Astrocyte (in vitro differentiated cells and primary cell): ENCODE results near the gene CCDC57. TPM values are rescaled to one million over a fixed set of nuclear protein-coding genes. Genes with fewer than 3 reads are reported as not detected.

ENCODE experiments used
- DNase-seq: peaks from one replicate; pipeline ENCODE4 v3.0.0-alpha.2; 2010; ENCODE audit warnings: low read depth
- FAIRE-seq: peaks from 2 replicates; lab custom pipeline; 2011; peaks lifted over from hg19 to GRCh38; lab: Jason Lieb, UNC
- H2AFZ ChIP-seq: 2 replicates; pipeline ENCODE4 v1.6.0; 2012; ENCODE audit warnings: low read depth, low read length, inconsistent platforms
- H3K27ac ChIP-seq: 2 replicates; pipeline ENCODE4 v1.5.1; 2011; ENCODE audit warnings: low read depth, low read length, inconsistent platforms
- H3K27me3 ChIP-seq: 2 replicates; pipeline ENCODE4 v1.6.0; 2011; ENCODE audit warnings: low read length, inconsistent platforms; ENCODE audit not compliant: insufficient read depth
- H3K36me3 ChIP-seq: 2 replicates; pipeline ENCODE4 v1.5.1; 2011; ENCODE audit warnings: low read length, inconsistent platforms; ENCODE audit not compliant: insufficient read depth
- H3K4me1 ChIP-seq: 2 replicates; pipeline ENCODE4 v1.5.1; 2011; ENCODE audit warnings: low read length, inconsistent platforms; ENCODE audit not compliant: insufficient read depth
- H3K4me2 ChIP-seq: 2 replicates; pipeline ENCODE4 v1.6.0; 2012; ENCODE audit warnings: low read length, inconsistent platforms
- H3K4me3 ChIP-seq: 2 replicates; pipeline ENCODE4 v1.5.1; 2011; ENCODE audit warnings: low read depth, mild to moderate bottlenecking, low read length, inconsistent platforms; ENCODE audit not compliant: insufficient read depth
- H3K79me2 ChIP-seq: 2 replicates; pipeline ENCODE4 v1.6.0; 2012; ENCODE audit warnings: mild to moderate bottlenecking, low read length, inconsistent platforms; ENCODE audit not compliant: insufficient read depth
- H3K9ac ChIP-seq: 2 replicates; pipeline ENCODE4 v1.6.0; 2012; ENCODE audit warnings: mild to moderate bottlenecking, low read length, inconsistent platforms
- H3K9me3 ChIP-seq: 2 replicates; pipeline ENCODE4 v1.5.1; 2012; ENCODE audit warnings: low read depth, mild to moderate bottlenecking, low read length, inconsistent platforms; ENCODE audit not compliant: insufficient read depth
- H4K20me1 ChIP-seq: 2 replicates; pipeline ENCODE4 v1.6.0; 2012; ENCODE audit warnings: low read length, inconsistent platforms; ENCODE audit not compliant: insufficient read depth
- H3K27ac Mint-ChIP-seq: one replicate; pipeline ENCODE4 v1.8.0; 2021; ENCODE audit warnings: mild to moderate bottlenecking, mixed read lengths; ENCODE audit not compliant: unreplicated experiment
- H3K27me3 Mint-ChIP-seq: one replicate; pipeline ENCODE4 v1.8.0; 2021; ENCODE audit warnings: low read depth, mixed read lengths; ENCODE audit not compliant: unreplicated experiment
- H3K36me3 Mint-ChIP-seq: one replicate; pipeline ENCODE4 v1.8.0; 2021; ENCODE audit warnings: low read depth, mixed read lengths; ENCODE audit not compliant: unreplicated experiment
- H3K4me1 Mint-ChIP-seq: one replicate; pipeline ENCODE4 v1.8.0; 2021; ENCODE audit warnings: low read depth, mixed read lengths; ENCODE audit not compliant: unreplicated experiment
- H3K4me3 Mint-ChIP-seq: one replicate; pipeline ENCODE4 v1.8.0; 2021; ENCODE audit warnings: mild to moderate bottlenecking, moderate library complexity, mixed read lengths; ENCODE audit not compliant: unreplicated experiment
- H3K9me3 Mint-ChIP-seq: one replicate; pipeline ENCODE4 v1.8.0; 2021; ENCODE audit warnings: mild to moderate bottlenecking, mixed read lengths; ENCODE audit not compliant: unreplicated experiment
- EZH2 ChIP-seq: IDR thresholded peaks from 2 replicates; pipeline ENCODE4 v1.6.1; 2012; ENCODE audit warnings: mild to moderate bottlenecking, low read length, inconsistent platforms; ENCODE audit not compliant: insufficient read depth
- total RNA-seq: library from RNA; stranded (reverse); gene quantifications from 2 replicates; pipeline ENCODE4 v1.2.1, GENCODE V29; 2021
- TF ChIP-seq, protein P1 (sequence below): IDR thresholded peaks from 2 replicates; pipeline ENCODE4 v1.5.1; 2011; ENCODE audit warnings: low read depth, mild to moderate bottlenecking, inconsistent platforms, low read length, moderate library complexity; ENCODE audit not compliant: insufficient read depth

The CCDC57 gene
- total RNA-seq, 1 donor from 2014 or later, result 20.4 TPM

DNA sequence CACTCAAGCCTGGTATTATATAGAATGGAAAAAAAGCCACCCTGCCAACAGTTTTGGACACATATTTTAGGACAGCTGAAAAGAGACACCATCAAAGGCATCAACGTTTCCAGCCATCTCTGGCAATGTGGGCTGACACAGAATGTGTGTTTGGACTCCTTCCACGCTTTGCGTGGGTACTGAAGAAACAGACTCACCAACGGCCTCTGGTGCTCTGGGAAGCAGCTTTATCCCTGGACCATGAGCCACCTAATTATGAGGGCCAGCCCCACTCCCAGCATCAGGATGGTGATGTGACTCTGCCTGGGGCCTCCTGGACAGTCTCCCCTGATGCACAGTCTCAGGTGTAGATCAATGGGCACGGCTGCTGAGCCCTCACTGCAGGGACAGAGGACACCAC lies 27.9 kb downstream of the CCDC57 start:
- Histone ChIP-seq H4K20me1 (peaks cover 8% of the 10 kb centered on the region), H3K4me2 (no peak overlapping the region), H3K36me3 (peaks cover 13% of the 10 kb centered on the region), H3K4me3 (no peak overlapping the region), H3K9me3 (no peaks in the 10 kb centered on the region), H3K9ac (no peak overlapping the region), H3K4me1 (no peaks in the 10 kb centered on the region), H2AFZ (no peak overlapping the region), H3K27ac (no peak overlapping the region), H3K27me3 (no peaks in the 10 kb centered on the region), H3K79me2 (no peaks in the 10 kb centered on the region)
- Mint-ChIP-seq H3K9me3 (no peaks in the 10 kb centered on the region), H3K27ac (no peak overlapping the region), H3K4me1 (no peaks in the 10 kb centered on the region), H3K4me3 (no peak overlapping the region), H3K27me3 (no peaks in the 10 kb centered on the region), H3K36me3 (peaks cover 25% of the 10 kb centered on the region)
- DNase-seq (no peak), FAIRE-seq (no peak)
- TF ChIP-seq, protein P1, sequence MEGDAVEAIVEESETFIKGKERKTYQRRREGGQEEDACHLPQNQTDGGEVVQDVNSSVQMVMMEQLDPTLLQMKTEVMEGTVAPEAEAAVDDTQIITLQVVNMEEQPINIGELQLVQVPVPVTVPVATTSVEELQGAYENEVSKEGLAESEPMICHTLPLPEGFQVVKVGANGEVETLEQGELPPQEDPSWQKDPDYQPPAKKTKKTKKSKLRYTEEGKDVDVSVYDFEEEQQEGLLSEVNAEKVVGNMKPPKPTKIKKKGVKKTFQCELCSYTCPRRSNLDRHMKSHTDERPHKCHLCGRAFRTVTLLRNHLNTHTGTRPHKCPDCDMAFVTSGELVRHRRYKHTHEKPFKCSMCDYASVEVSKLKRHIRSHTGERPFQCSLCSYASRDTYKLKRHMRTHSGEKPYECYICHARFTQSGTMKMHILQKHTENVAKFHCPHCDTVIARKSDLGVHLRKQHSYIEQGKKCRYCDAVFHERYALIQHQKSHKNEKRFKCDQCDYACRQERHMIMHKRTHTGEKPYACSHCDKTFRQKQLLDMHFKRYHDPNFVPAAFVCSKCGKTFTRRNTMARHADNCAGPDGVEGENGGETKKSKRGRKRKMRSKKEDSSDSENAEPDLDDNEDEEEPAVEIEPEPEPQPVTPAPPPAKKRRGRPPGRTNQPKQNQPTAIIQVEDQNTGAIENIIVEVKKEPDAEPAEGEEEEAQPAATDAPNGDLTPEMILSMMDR, result no peak
- no peak for TF ChIP-seq EZH2

DNA sequence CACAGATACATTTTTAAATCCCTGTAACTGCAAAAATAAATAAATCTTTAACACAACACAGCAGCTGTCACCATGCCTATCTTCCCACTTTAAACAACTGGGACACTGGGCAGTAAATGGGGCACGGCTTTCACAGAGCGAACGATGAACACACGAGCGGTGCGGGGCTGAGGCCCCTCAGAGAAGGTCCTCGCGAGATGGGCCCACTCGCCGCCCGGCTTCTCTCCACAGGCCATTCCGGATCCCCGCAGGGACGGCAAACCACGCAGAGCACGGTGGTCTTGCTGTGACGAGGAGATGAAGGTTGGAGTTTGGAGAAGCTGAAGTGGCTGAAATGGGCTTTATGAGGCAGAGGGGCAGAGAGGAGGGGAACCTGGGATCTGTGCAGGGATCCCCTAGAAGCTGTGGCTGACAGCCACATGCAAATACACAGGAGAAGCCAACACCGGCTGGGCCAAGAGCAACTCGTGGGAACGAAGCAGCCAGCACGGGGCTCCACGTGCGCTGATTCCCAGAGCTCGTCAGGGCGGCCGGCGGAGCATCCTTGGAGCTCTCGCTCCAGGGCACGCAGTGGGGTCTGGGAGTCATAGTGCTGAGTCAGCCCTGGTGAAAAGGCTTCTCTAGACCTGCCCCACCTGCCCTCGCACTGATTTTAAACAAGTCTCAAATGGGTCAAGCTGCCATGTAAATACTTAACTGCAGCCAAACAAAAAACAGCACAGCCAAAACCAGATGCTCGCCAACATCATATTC lies 31.7 kb downstream of the CCDC57 start:
- Histone ChIP-seq H3K4me2 (no peak overlapping the region), H4K20me1 (peaks cover 8% of the 10 kb centered on the region), H3K27me3 (no peaks in the 10 kb centered on the region), H3K79me2 (no peaks in the 10 kb centered on the region), H2AFZ (no peak overlapping the region), H3K4me3 (no peak overlapping the region), H3K9me3 (no peaks in the 10 kb centered on the region), H3K36me3 (peaks cover 13% of the 10 kb centered on the region), H3K4me1 (no peaks in the 10 kb centered on the region), H3K9ac (no peak overlapping the region), H3K27ac (no peak overlapping the region)
- no peak overlapping the region for H3K4me3 Mint-ChIP-seq
- DNase-seq (no peak), FAIRE-seq (no peak)
- H3K27me3 Mint-ChIP-seq, result peaks cover 13% of the 10 kb centered on the region
- TF ChIP-seq, protein P1, result no peak
- H3K9me3 Mint-ChIP-seq, result no peaks in the 10 kb centered on the region
- peaks cover 23% of the 10 kb centered on the region for H3K36me3 Mint-ChIP-seq
- H3K4me1 Mint-ChIP-seq, result no peaks in the 10 kb centered on the region
- H3K27ac Mint-ChIP-seq, result no peak overlapping the region

DNA sequence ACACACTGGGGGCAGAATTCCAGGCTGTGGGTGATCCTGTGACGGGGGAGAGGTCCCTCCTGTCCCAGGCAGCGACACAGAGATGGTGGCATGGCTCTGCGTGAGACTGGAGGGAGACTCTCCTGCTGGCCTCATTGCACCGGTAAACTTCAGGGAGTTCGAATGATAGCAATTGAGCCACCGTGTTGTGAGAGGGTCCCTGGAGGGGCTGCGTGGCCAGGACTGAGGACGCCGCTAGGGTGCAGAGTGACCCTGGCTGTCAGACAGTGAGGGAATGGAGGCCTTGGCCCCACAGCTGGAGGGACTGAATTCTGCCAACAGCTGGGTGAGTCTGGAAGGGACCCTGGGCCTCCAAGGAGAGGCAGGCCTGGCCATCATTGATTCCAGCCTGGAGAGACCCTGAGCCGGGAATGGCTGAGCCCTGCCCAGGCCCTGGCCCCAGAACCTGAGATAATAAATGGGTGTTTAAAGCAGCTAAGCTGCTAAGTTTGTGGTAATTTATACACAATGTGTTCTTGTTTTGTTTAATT lies 32.6 kb downstream of the CCDC57 start:
- Mint-ChIP-seq H3K4me1 (no peaks in the 10 kb centered on the region), H3K36me3 (peaks cover 27% of the 10 kb centered on the region), H3K27ac (peak overlapping the region; percentile 62), H3K9me3 (no peaks in the 10 kb centered on the region), H3K27me3 (peaks cover 21% of the 10 kb centered on the region), H3K4me3 (no peak overlapping the region)
- no peak for DNase-seq
- Histone ChIP-seq H3K4me3 (no peak overlapping the region), H4K20me1 (peaks cover 8% of the 10 kb centered on the region), H3K9ac (no peak overlapping the region), H3K4me1 (no peaks in the 10 kb centered on the region), H3K4me2 (no peak overlapping the region), H3K79me2 (no peaks in the 10 kb centered on the region), H3K27ac (no peak overlapping the region), H2AFZ (no peak overlapping the region), H3K36me3 (peaks cover 13% of the 10 kb centered on the region), H3K9me3 (no peaks in the 10 kb centered on the region), H3K27me3 (no peaks in the 10 kb centered on the region)
- FAIRE-seq, result no peak
- TF ChIP-seq, protein P1, result no peak
- no peak for TF ChIP-seq EZH2
